Tibial artery (tissue), 4 donors: ENCODE data around the gene ATXN10.

Experiments used
- DNase-seq, 2 donors: peaks; one replicate each; pipeline ENCODE4 v3.0.0-alpha.2; 2019
- H3K27ac ChIP-seq, 2 donors: fragments of 200-600 bp; sonication (generic) in 1 of 2; 1 replicate in 1 of 2; 2 replicates in 1 of 2; pipeline ENCODE4 v1.5.1; 2018 to 2019; ENCODE audit warnings: mild to moderate bottlenecking in 1 of 2
- H3K27me3 ChIP-seq, 2 donors: fragments of 200-600 bp; sonication (generic) in 1 of 2; one replicate each; pipeline versions ENCODE4 v1.5.1 to v1.6.0; 2016 to 2019
- H3K36me3 ChIP-seq, 3 donors: fragments of 200-600 bp; sonication (generic) in 2 of 3; one replicate each; pipeline ENCODE4 v1.5.1; 2016 to 2019; ENCODE audit warnings: mild to moderate bottlenecking in 2 of 3
- H3K4me1 ChIP-seq, 4 donors: fragments of 200-600 bp; sonication (generic) in 2 of 4; 1 replicate in 3 of 4; 2 replicates in 1 of 4; pipeline ENCODE4 v1.5.1; 2016 to 2019
- H3K4me3 ChIP-seq, 2 donors: fragments of 200-600 bp; sonication (generic) in 1 of 2; 1 replicate in 1 of 2; 2 replicates in 1 of 2; pipeline ENCODE4 v1.5.1; 2018 to 2019; ENCODE audit warnings: mild to moderate bottlenecking in 2 of 2
- H3K9me3 ChIP-seq, 3 donors: fragments of 200-600 bp; sonication (generic) in 1 of 3; one replicate each; pipeline ENCODE4 v1.5.1; 2016 to 2019
- intact Hi-C: fragments of 100-400 bp; cut with DNase I; formaldehyde crosslinking; loops from one replicate; pipeline ENCODE4 v1.15.0; 2023; ENCODE audit warnings: low total_unique reads
- TF ChIP-seq, protein P1 (sequence below), 2 experiments: fragments of 200-600 bp in 1 of 2; fragments of 450-650 bp in 1 of 2; IDR thresholded peaks; one replicate each; pipeline ENCODE4 v1.5.1; 2017 to 2019; ENCODE audit warnings: antibody characterized with exemption in 2 of 2, mild to moderate bottlenecking in 1 of 2, moderate library complexity in 1 of 2

ATXN10 gene

DNA sequence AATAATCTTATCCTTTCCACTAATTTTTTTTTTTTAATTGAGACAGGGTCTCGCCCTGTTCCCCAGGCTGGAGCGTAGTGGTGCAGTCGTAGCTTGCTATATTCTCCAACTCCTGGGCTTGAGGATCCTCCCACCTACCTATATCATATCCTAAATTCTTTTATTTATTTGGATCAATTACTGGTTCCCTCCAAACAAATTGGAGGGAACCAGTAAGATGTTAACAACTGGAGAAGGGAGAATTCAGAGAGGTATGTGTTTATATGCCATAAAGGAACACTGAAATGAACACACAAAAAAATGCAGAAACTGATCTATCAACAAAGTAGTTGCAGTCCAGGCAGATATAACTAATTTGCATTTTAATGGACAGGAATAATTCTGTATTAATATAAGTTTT lies 63.6 kb downstream of the ATXN10 start:
- Histone ChIP-seq H3K36me3 (peaks cover 23 to 41% (median 39%) of the 10 kb centered on the region in 3 donors), H3K4me1 (no peaks in the 10 kb centered on the region), H3K27ac (no peak overlapping the region), H3K9me3 (no peaks in the 10 kb centered on the region), H3K4me3 (no peak overlapping the region), H3K27me3 (no peaks in the 10 kb centered on the region)
- intact Hi-C loops, result no loop called here
- TF ChIP-seq, protein P1, sequence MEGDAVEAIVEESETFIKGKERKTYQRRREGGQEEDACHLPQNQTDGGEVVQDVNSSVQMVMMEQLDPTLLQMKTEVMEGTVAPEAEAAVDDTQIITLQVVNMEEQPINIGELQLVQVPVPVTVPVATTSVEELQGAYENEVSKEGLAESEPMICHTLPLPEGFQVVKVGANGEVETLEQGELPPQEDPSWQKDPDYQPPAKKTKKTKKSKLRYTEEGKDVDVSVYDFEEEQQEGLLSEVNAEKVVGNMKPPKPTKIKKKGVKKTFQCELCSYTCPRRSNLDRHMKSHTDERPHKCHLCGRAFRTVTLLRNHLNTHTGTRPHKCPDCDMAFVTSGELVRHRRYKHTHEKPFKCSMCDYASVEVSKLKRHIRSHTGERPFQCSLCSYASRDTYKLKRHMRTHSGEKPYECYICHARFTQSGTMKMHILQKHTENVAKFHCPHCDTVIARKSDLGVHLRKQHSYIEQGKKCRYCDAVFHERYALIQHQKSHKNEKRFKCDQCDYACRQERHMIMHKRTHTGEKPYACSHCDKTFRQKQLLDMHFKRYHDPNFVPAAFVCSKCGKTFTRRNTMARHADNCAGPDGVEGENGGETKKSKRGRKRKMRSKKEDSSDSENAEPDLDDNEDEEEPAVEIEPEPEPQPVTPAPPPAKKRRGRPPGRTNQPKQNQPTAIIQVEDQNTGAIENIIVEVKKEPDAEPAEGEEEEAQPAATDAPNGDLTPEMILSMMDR (IDR thresholded peaks at IDR 0.05), result no peak
- DNase-seq, result no peak

DNA sequence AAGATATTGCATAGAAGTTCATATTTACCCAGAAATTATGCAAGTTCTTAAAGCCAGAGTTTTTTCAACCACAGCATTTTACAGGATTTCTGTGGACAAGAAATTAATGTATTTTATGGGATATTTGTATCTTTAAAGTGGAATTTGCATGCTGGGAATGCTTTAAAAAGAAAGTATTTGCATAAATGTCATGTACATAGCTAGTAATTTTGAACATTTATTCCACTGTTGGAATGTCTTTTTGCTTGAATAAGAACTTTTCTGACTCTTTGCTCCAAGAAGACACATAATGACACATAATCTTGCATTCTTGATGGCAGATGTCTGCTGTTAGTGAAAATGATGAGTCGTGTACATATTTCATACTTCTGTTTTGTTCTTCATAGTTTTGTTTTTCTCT lies 66.6 kb downstream of the ATXN10 start:
- Histone ChIP-seq H3K9me3 (no peaks in the 10 kb centered on the region), H3K27ac (no peak overlapping the region), H3K27me3 (no peaks in the 10 kb centered on the region), H3K4me1 (peaks cover 0 to 8% (median 6%) of the 10 kb centered on the region in 4 donors), H3K4me3 (no peak overlapping the region), H3K36me3 (peaks cover 42 to 50% (median 49%) of the 10 kb centered on the region in 3 donors)
- DNase-seq, result no peak
- TF ChIP-seq, protein P1 (IDR thresholded peaks at IDR 0.05), result no peak
- intact Hi-C loops, result no loop called here

- Histone ChIP-seq H3K27me3 (no peaks in the 10 kb centered on the region), H3K4me3 (no peak overlapping the region), H3K9me3 (no peaks in the 10 kb centered on the region), H3K36me3 (peaks cover 39 to 45% (median 42%) of the 10 kb centered on the region in 3 donors), H3K27ac (no peak overlapping the region), H3K4me1 (peaks cover 0 to 27% (median 15%) of the 10 kb centered on the region in 4 donors)
- intact Hi-C loops, result no loop called here
- no peak for DNase-seq
- TF ChIP-seq, protein P1 (IDR thresholded peaks at IDR 0.05), result no peak
These were observed 68.6 kb downstream of the ATXN10 start for GRCh38 chr22:45740236-45740635.

DNA sequence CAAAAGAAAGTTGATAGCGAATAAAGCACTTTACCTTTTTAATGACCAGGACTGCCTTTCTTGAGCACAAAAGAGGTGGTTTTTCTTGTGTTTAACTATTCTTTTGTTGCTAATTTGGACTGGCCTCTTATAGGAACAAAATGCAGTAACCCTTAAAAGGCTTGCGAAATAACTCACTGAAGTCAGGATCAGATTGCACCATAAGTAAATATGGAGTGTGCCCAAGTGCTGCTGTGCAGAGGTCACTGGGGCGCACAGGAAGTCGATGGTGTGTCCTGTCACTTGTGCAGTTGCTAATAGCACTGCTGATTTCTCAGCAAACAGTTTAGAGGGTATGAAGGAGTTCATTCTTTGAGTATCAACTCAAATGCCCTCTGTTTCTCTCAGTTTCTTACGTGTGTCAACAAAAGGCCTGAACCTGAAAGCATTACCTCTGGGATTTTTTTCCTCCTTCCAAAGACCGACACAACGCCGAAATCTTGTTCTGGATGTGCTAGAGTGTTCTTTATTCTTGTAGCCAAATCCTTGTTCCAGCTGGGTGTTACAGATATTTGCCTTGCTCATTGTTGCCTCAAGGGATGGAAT lies 71.3 kb downstream of the ATXN10 start:
- Histone ChIP-seq H3K27ac (peak overlapping the region; percentile 52 to 54), H3K4me1 (peaks cover 0 to 27% (median 15%) of the 10 kb centered on the region in 4 donors), H3K36me3 (peaks cover 36 to 42% (median 36%) of the 10 kb centered on the region in 3 donors), H3K4me3 (no peak overlapping the region), H3K27me3 (no peaks in the 10 kb centered on the region), H3K9me3 (no peaks in the 10 kb centered on the region)
- TF ChIP-seq, protein P1 (IDR thresholded peaks at IDR 0.05), result no peak
- intact Hi-C loops, result no loop called here
- peak in 1 of 2 donors; percentile 31 for DNase-seq

DNA sequence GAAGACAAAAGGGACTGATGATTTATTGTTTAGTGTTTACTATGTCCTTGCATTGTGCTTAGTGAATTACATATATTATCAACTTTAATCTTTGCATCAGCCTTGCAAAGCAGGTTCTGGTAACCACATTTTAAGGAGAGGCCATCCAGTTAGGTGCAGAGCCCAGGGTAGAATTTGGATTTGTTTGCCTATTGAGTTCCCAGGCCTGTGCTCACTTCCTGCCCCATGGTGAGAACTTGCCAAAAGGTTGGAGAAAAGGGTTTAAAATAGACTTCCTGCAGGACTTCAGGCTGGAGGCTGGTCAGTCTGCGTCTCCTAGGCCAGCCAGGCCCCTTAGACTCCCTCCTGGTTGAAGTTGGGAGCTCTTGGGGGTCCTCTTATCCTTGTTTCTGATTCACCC lies 72.1 kb downstream of the ATXN10 start:
- H3K4me1 ChIP-seq, result peaks cover 0 to 27% (median 15%) of the 10 kb centered on the region in 4 donors
- H3K27me3 ChIP-seq, result no peaks in the 10 kb centered on the region
- H3K36me3 ChIP-seq, result peaks cover 34 to 35% (median 35%) of the 10 kb centered on the region in 3 donors
- intact Hi-C loops, result no loop called here
- TF ChIP-seq, protein P1 (IDR thresholded peaks at IDR 0.05), result no peak
- peak overlapping the region; percentile 52 to 54 for H3K27ac ChIP-seq
- no peak overlapping the region for H3K4me3 ChIP-seq
- no peaks in the 10 kb centered on the region for H3K9me3 ChIP-seq
- DNase-seq, result no peak
